Small intestine (tissue), 7 donors: ENCODE measurements around the gene TEX261. TPM values are rescaled to one million over a fixed set of nuclear protein-coding genes. Genes with fewer than 3 reads are reported as not detected.

Source experiments
- DNase-seq, 2 donors: peaks; one replicate each; pipeline versions ENCODE4 v3.0.0 to v3.0.0-alpha.2; 2013
- FAIRE-seq: peaks from 2 replicates; lab custom pipeline; 2012; peaks lifted over from hg19 to GRCh38; lab: Jason Lieb, UNC
- H3K27ac ChIP-seq, 3 donors: one replicate each; pipeline ENCODE4 v1.5.1; 2013; ENCODE audit warnings: low read length in 2 of 3, mild to moderate bottlenecking in 2 of 3, control low read depth in 1 of 3, inconsistent platforms in 1 of 3, low read depth in 1 of 3, moderate library complexity in 1 of 3
- H3K27me3 ChIP-seq, 3 donors: one replicate each; pipeline ENCODE4 v1.6.1; 2013; ENCODE audit warnings: low read length in 3 of 3, inconsistent platforms in 1 of 3; ENCODE audit not compliant: control insufficient read depth in 3 of 3, insufficient read depth in 3 of 3
- H3K36me3 ChIP-seq, 3 donors: one replicate each; pipeline ENCODE4 v1.6.1; 2013; ENCODE audit warnings: low read length in 3 of 3, inconsistent platforms in 1 of 3, low read depth in 1 of 3, mild to moderate bottlenecking in 1 of 3, moderate library complexity in 1 of 3; ENCODE audit not compliant: control insufficient read depth in 3 of 3, insufficient read depth in 2 of 3
- H3K4me1 ChIP-seq, 3 donors: one replicate each; pipeline ENCODE4 v1.6.1; 2013; ENCODE audit warnings: low read length in 2 of 3, inconsistent platforms in 1 of 3, low read depth in 1 of 3, mild to moderate bottlenecking in 1 of 3, moderate library complexity in 1 of 3; ENCODE audit not compliant: control insufficient read depth in 3 of 3, insufficient read depth in 2 of 3
- H3K4me3 ChIP-seq, 3 donors: one replicate each; pipeline ENCODE4 v1.5.1; 2013; ENCODE audit warnings: low read length in 3 of 3, control low read depth in 1 of 3, inconsistent platforms in 1 of 3, low read depth in 1 of 3, mild to moderate bottlenecking in 1 of 3, moderate library complexity in 1 of 3
- H3K9me3 ChIP-seq, 2 donors: one replicate each; pipeline ENCODE4 v1.6.1; 2013; ENCODE audit warnings: low read depth in 1 of 2, low read length in 1 of 2; ENCODE audit not compliant: control insufficient read depth in 2 of 2, insufficient read depth in 1 of 2
- WGBS, 3 donors: extraction: QIAGEN DNeasy Blood & Tissue Kit; methylation state at CpG; one replicate each; pipeline ENCODE4 v1.1.7; 2013; 5-methylcytosine and 5-hydroxymethylcytosine counted together
- polyA plus RNA-seq, 4 donors: library from polyadenylated mRNA; stranded (reverse) in 3 of 4; unstranded in 1 of 4; fragments of 200-250 nt in 3 of 4; fragments of 120-200 nt in 1 of 4; gene quantifications; one replicate each; pipeline versions ENCODE4 v1.2.1 to v1.2.3, GENCODE V29; 2013
- donor health status: healthy with polysubstance abuse.
- donor health status: control.
- donor health status: control.
- donor health status: Bipolar disorder and iron deficiency.
- donor health status: healthy.

TEX261 gene
- polyA plus RNA-seq, 4 donors, result 9.8 to 49.8 (median 29.0) TPM

DNA sequence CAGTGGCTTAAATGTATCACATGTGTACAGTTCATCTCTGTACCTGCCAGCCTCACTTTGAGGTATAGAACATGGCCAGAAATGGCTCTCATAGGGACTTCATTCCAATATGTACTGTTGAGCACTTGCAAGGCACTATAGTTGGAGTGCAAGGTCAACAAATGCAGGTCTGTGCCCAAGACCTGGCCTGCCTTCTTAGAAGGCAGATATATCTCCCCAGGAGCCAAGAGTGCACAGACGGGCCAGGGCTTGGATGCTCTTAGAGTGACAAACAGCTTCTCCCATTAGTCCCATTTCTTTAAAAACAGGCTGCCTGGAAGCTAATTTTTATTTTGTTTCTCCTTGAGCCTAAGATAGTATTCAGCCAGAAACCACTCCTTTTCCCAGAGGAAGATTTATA lies 7.3 kb downstream of the TEX261 start:
- Histone ChIP-seq H3K9me3 (no peaks in the 10 kb centered on the region), H3K36me3 (peaks cover 6 to 55% (median 9%) of the 10 kb centered on the region in 3 donors), H3K4me1 (no peaks in the 10 kb centered on the region), H3K4me3 (no peak overlapping the region), H3K27ac (no peak overlapping the region), H3K27me3 (no peaks in the 10 kb centered on the region)
- WGBS, 3 donors, result 56 to 96% (median 67%) methylated on average over 1 of the region's 1 CpG
- FAIRE-seq, result no peak
- DNase-seq, result no peak

DNA sequence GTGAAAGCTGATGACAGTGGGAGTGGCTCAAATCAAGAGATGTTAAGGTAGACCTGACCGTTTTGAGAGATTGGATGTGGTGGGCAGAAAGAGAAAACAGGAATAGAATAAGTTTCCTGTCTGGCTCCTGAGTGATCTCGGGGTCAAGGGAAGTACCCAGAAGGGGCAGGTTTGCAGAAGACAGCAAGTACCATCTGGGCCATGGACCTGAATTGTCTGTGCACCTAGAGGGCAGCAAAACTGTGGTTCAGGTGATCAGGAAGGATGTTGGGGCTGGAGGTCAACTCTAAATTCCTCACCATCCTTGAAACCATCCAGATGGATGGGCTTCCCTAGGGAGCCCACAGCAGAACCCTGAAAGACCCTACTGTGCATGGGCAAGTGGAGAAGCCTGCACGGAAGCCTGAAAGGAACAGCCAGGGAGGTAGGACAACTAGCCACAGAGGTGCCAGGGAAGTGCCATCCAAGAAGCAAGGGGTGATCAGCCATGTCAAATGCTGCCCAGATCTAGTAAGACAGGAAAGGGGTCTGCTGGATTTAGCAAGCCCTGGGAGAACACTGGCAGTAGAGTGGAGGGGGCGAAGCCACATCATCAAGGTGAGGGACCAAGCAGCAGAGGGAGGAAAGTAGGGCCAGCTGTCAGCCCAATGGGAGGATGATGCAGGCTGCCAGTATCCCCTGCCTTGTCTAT lies 8.0 kb downstream of the TEX261 start:
- Histone ChIP-seq H3K36me3 (peaks cover 3 to 59% (median 9%) of the 10 kb centered on the region in 3 donors), H3K27me3 (no peaks in the 10 kb centered on the region), H3K4me3 (no peak overlapping the region), H3K27ac (no peak overlapping the region), H3K4me1 (no peaks in the 10 kb centered on the region), H3K9me3 (no peaks in the 10 kb centered on the region)
- 84 to 85% (median 85%) methylated on average over 4 of the region's 4 CpGs for WGBS, 3 donors
- DNase-seq, result no peak
- FAIRE-seq, result no peak

DNA sequence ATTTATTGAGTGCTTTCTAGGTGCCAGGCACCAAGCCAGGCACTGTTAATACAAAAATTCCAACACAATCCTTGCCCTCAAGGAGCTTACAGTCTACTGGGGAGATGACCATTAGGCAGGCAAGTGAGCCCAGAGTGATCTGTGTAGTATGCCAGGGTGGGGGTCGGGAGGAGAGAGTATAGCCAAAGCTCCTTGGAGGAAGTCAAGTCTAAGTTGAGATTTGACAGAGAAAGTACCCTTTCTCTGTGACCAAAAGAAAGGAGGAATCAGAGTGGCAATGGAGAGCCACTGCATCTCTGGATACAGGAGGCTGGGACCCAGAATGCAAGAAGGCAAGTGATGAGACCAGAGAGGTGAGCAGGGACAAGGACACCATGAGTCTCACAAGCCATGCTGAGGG lies 8.7 kb downstream of the TEX261 start:
- H3K4me1 ChIP-seq, result no peaks in the 10 kb centered on the region
- 89 to 100% (median 93%) methylated on average over 1 of the region's 1 CpG for WGBS, 3 donors
- no peak overlapping the region for H3K4me3 ChIP-seq
- no peak overlapping the region for H3K27ac ChIP-seq
- peaks cover 3 to 57% (median 9%) of the 10 kb centered on the region in 3 donors for H3K36me3 ChIP-seq
- H3K27me3 ChIP-seq, result no peaks in the 10 kb centered on the region
- FAIRE-seq (no peak), DNase-seq (no peak)
- no peaks in the 10 kb centered on the region for H3K9me3 ChIP-seq

- Histone ChIP-seq H3K4me3 (no peak overlapping the region), H3K36me3 (peaks cover 3 to 52% (median 9%) of the 10 kb centered on the region in 3 donors), H3K9me3 (no peaks in the 10 kb centered on the region), H3K27me3 (no peaks in the 10 kb centered on the region), H3K27ac (no peak overlapping the region), H3K4me1 (no peaks in the 10 kb centered on the region)
- 63 to 73% (median 63%) methylated on average over 4 to 5 of the region's 5 CpGs for WGBS, 3 donors
- FAIRE-seq (no peak), DNase-seq (no peak)
These were observed 9.4 kb downstream of the TEX261 start for GRCh38 chr2:70985283-70985688.

GRCh38 chr2:70984576-70985282 lies 9.9 kb downstream of the TEX261 start:
- Histone ChIP-seq H3K4me3 (no peak overlapping the region), H3K4me1 (no peaks in the 10 kb centered on the region), H3K36me3 (peaks cover 3 to 48% (median 9%) of the 10 kb centered on the region in 3 donors), H3K27me3 (no peaks in the 10 kb centered on the region), H3K27ac (no peak overlapping the region), H3K9me3 (no peaks in the 10 kb centered on the region)
- WGBS, 3 donors, result 19 to 27% (median 27%) methylated on average over 32 of the region's 32 CpGs
- DNase-seq (peak; percentile 70 to 81), FAIRE-seq (no peak)

GRCh38 chr2:70984228-70984575 lies 10.5 kb downstream of the TEX261 start:
- no peak overlapping the region for H3K27ac ChIP-seq
- no peaks in the 10 kb centered on the region for H3K27me3 ChIP-seq
- H3K4me1 ChIP-seq, result no peaks in the 10 kb centered on the region
- H3K4me3 ChIP-seq, result no peak overlapping the region
- WGBS, 3 donors, result 88 to 91% (median 90%) methylated on average over 3 of the region's 3 CpGs
- DNase-seq (no peak), FAIRE-seq (no peak)
- H3K36me3 ChIP-seq, result peaks cover 3 to 46% (median 9%) of the 10 kb centered on the region in 3 donors
- H3K9me3 ChIP-seq, result no peaks in the 10 kb centered on the region

DNA sequence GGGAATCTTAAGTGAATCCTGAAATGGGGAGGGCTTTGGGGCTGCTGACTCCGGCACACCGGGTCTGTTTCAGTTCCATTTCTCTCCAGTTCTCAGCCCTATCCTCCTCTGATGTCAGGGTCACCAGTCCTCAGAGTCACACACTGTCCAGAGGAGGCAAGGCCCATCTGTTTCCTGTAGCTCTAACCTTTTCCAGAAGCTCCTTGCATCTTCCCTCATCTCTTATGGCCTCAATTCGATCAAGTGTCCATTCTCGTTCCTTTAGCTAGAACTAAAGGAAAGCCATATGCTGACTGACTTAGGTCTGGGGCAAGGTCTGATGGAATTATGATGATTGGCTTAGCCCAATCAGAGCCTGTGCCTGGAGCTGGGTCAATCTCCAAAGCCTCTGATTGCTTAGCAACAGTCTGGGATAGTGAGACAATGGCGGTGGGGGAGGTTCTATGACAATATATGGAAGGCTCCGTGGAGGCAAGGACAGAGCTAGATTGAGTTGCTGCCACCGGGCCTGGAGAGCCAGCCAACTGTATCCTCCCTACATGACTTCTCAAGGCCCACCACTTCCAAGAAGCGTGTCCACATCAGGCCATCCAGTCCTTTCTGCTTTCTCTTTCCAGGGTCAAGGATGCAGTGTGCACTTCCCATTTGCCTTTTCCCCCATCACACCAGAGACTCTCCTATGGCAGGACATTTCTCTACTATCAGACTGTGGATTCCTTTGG lies 11.0 kb downstream of the TEX261 start:
- FAIRE-seq (no peak), DNase-seq (no peak)
- Histone ChIP-seq H3K27ac (no peak overlapping the region), H3K9me3 (no peaks in the 10 kb centered on the region), H3K4me3 (no peak overlapping the region), H3K36me3 (peaks cover 3 to 41% (median 6%) of the 10 kb centered on the region in 3 donors), H3K4me1 (no peaks in the 10 kb centered on the region), H3K27me3 (no peaks in the 10 kb centered on the region)
- 89 to 96% (median 92%) methylated on average over 6 to 8 of the region's 8 CpGs for WGBS, 3 donors

DNA sequence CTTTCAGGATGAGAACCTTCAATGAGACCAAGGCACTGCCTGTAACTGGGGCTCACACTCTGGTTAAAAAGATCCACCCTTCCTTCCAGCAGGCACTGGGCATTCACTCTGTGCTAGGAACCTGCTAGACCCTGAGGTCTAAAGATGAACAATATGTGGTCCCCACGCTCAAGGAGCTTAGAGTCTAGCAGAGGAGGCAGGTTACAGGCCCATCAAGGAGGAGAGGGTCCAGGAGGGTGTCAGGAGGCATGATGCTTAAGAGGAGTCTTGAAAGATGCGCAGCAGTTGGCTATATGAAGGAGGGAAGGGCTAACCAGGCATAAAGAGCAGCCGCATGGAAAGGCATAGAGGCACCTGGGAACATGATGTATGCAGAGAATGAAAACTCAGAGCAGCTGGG lies 11.7 kb downstream of the TEX261 start:
- FAIRE-seq, result no peak
- WGBS, 3 donors, result 93 to 100% (median 99%) methylated on average over 3 of the region's 3 CpGs
- no peak for DNase-seq

More for the DNA sequence above, 11.7 kb downstream of the TEX261 start:
- H3K4me3 ChIP-seq, result no peak overlapping the region
- H3K9me3 ChIP-seq, result no peaks in the 10 kb centered on the region
- H3K27me3 ChIP-seq, result no peaks in the 10 kb centered on the region
- H3K4me1 ChIP-seq, result peaks cover 0 to 3% (median 0%) of the 10 kb centered on the region in 3 donors
- H3K36me3 ChIP-seq, result peaks cover 0 to 34% (median 3%) of the 10 kb centered on the region in 3 donors
- H3K27ac ChIP-seq, result no peak overlapping the region
